T-helper 2 cell treated with Interferon-gamma antibody and Interleukin-4, amounts not matched to agents 5 μg/mL and 100 μg/mL, for 36 hours (primary cell): Measurements from ENCODE around the gene NFIX.

Source experiments
- DNase-seq: peaks from one replicate; pipeline ENCODE4 v3.0.0; 2021; ENCODE audit warnings: low spot score
- H3K27ac Mint-ChIP-seq: one replicate; pipeline ENCODE4 v1.8.0; 2021; ENCODE audit warnings: mild to moderate bottlenecking, mixed read lengths
- H3K27me3 Mint-ChIP-seq: one replicate; pipeline ENCODE4 v1.8.0; 2021; ENCODE audit warnings: low read depth, mixed read lengths
- H3K36me3 Mint-ChIP-seq: one replicate; pipeline ENCODE4 v1.8.0; 2021; ENCODE audit warnings: low read depth, mixed read lengths
- H3K4me1 Mint-ChIP-seq: one replicate; pipeline ENCODE4 v1.8.0; 2021; ENCODE audit warnings: low read depth, mixed read lengths
- H3K4me3 Mint-ChIP-seq: one replicate; pipeline ENCODE4 v1.8.0; 2022; ENCODE audit warnings: mild to moderate bottlenecking, moderate library complexity, mixed read lengths
- H3K9me3 Mint-ChIP-seq: one replicate; pipeline ENCODE4 v1.8.0; 2021; ENCODE audit warnings: mixed read lengths

NFIX gene

DNA sequence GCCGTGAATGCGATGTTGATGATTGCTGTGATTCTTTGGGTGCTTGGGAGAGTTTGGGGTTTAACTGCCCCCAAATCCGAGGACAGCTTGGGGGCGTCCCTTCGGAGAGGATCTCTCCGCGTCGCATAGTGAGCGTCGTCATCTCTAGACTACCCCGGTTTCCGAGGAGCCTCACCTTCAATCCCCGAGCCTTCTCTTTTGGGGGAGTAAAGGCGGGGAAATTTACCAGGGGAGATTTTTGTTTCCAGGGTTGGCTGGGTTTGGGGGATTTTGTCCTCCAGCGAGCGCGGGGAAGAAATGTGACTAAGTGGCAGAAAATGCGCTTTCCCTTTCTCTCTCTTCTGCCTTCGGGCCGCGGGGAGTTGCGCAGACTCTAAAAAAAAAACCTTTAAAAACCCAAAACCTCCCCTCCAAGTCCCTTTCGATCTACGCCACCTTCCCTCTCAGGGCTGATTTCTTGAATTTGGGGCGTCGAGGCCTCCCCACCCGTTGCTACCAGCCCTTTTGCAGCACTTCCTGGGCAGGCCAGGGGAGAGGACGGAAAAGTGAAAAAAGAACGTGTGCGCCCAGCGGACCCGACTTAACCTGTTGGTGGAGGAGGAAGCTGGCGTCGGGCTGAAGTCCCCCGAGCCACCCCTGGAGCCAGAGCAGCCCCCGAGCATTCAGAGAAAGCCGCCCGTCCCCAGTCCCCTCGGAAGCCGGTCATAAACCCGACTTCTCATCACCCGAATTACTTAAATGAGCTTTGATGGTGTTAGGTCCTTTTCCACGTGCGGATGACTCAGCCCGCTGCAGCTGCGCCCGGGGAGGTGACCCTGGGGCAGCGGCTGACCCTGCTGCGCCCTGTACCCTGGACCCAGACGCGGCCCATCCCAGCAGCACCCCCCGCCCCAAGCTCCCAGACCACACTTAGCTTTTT, 17.7 kb downstream of the NFIX start:
- H3K36me3 Mint-ChIP-seq, result no peaks in the 10 kb centered on the region
- peak overlapping the region; percentile 5 for H3K27ac Mint-ChIP-seq
- peaks cover 71% of the 10 kb centered on the region for H3K27me3 Mint-ChIP-seq
- H3K4me1 Mint-ChIP-seq, result peaks cover 10% of the 10 kb centered on the region
- peak overlapping the region; percentile 68 for H3K4me3 Mint-ChIP-seq
- no peaks in the 10 kb centered on the region for H3K9me3 Mint-ChIP-seq
- no peak for DNase-seq

DNA sequence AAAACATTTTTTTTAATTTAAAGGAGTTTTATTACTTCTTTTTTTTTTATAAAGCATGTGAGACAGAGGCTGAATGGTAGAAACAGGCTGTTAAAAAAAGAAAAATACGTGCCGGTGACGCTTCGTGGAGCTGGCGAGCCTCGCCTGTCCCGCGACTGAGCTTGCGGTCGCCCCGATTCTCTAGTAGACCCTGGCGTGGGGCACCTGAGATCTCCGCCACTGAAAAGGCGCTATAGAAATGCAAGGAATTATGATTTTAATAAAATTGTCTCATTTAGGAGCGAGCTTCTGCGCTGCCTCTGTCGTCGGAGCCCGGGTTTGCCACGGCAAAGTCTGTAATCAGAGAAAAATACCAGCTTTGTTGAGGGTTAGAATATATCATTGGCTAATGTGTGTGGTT, 18.4 kb downstream of the NFIX start:
- no peak for DNase-seq
- H3K27me3 Mint-ChIP-seq, result peaks cover 72% of the 10 kb centered on the region
- peak overlapping the region; percentile 43 for H3K4me3 Mint-ChIP-seq
- H3K9me3 Mint-ChIP-seq, result no peaks in the 10 kb centered on the region
- no peaks in the 10 kb centered on the region for H3K36me3 Mint-ChIP-seq
- peaks cover 10% of the 10 kb centered on the region for H3K4me1 Mint-ChIP-seq
- no peak overlapping the region for H3K27ac Mint-ChIP-seq

DNA sequence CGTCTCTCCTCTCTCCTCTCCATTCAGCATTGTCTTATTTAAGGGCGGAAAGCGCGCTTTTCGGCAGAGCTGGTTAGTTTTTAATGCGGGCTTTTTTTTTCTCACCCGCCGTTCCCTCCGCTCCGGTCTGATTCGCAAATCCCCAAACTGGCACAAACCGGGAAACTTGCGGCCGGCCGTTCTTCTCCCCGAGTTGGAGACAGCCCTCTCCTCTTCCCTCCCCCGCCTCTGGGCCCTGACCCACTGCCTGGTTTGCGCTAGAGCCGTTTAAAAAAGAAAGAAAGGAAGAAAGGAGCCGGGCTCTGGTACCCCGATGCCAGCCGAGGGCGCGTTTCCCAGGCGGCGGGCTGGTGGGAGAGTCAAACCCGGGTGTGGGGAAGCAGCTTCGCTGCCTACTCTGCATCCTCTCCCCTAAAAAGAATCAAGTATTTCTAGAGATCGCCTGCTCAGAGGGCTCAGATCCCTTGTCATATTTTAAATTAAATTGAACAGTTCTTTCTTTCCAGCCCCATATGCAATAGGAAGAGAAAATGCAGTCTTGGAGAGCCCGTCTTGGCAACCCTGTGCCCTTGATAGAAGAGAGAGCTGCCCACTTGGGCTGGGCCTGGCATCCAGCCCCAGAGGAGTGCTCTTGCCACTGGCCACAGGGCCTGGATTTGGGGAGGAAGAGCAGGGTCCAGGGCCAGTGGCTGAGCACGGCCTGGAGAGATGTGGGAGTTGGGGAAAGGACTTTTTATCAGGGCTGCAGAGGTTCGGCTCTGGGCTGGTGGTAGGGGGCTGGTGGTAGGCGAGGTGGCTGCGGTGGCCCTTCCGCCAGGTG, 19.0 kb downstream of the NFIX start:
- Mint-ChIP-seq H3K9me3 (no peaks in the 10 kb centered on the region), H3K36me3 (no peaks in the 10 kb centered on the region), H3K27ac (no peak overlapping the region), H3K4me1 (peaks cover 10% of the 10 kb centered on the region), H3K27me3 (peaks cover 73% of the 10 kb centered on the region), H3K4me3 (peak overlapping the region; percentile 43)
- DNase-seq, result no peak

DNA sequence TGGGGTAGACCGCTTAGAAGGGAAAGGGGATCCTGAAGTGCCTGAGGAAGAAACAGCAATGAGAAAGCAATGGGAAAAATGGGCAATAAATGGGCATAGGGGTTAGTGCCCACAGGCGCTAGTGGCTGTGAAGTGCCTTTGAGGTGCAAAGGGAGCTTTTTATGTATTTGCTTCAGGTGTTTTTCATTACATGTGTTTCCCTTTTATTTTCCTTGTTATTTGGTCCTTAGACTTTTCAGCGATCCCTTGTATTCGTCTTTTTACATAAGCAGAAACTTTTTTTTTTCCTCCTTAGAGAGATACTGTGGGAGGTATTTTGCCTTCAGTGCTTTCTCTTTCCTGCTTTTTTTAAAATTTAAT, 19.6 kb downstream of the NFIX start:
- Mint-ChIP-seq H3K27me3 (peaks cover 74% of the 10 kb centered on the region), H3K36me3 (no peaks in the 10 kb centered on the region), H3K9me3 (no peaks in the 10 kb centered on the region), H3K4me3 (no peak overlapping the region), H3K27ac (no peak overlapping the region), H3K4me1 (peaks cover 10% of the 10 kb centered on the region)
- DNase-seq, result no peak

DNA sequence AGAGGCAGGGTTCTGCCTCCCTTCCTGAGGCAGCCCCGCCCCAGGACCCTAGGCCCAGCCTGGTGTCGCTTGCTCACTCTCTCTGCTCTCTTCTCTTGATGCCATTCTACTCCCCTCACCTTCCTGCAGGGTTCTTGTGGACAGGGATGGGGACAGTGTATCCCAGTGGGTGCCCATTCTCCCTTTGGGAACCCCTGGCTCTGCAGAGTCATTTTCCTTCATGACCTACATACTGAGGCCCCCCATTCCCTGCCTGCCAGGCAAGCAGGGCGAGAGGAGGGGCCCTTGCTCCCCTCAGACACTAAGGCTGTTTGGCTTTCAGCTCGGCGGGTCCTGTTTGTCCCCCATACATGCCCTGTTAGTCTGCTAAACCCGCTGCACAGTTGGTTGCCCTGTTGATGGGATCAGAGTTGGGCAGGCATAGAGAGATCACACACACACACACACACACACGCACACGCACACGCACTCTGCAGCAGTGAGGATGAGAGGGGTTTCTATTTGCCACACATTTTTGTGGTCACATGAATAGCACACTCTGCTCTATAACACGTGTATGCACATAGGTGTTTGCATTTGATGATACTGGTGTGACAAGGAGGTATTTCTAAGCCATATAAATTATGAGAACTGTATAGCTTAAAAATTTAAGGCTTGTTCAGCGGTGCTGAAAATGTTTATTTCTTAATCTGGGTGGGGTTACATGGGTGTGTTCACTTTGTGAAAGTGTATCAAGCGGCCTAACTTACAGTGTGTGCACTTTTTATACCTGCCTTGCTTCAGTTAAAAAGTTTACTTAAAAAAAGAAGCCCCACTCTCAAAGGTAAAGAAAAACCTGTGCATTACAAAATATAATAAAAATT, 20.3 kb downstream of the NFIX start:
- no peak for DNase-seq
- Mint-ChIP-seq H3K27me3 (peaks cover 72% of the 10 kb centered on the region), H3K36me3 (no peaks in the 10 kb centered on the region), H3K27ac (no peak overlapping the region), H3K9me3 (no peaks in the 10 kb centered on the region), H3K4me3 (no peak overlapping the region), H3K4me1 (peaks cover 10% of the 10 kb centered on the region)

DNA sequence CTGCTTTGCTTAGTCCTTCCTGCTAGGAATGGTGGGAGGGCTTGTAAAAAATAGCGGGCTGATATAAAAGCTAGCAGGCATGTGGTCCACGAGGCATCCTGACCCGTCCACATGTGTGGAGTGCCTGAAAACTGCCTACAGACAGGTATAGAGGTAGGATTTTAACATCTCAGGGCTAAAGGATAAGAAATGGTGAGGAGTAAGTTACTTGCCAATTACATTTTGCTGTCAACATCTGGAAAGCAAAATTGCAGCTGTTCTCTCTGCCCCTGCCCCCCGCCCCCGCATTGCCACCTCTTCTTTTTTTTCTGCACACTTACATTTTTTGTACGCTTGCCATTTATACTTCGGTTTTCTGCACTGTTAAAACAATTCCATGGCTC, 21.0 kb downstream of the NFIX start:
- no peaks in the 10 kb centered on the region for H3K9me3 Mint-ChIP-seq
- no peak for DNase-seq
- no peak overlapping the region for H3K4me3 Mint-ChIP-seq
- H3K27ac Mint-ChIP-seq, result no peak overlapping the region
- peaks cover 10% of the 10 kb centered on the region for H3K4me1 Mint-ChIP-seq
- no peaks in the 10 kb centered on the region for H3K36me3 Mint-ChIP-seq
- peaks cover 71% of the 10 kb centered on the region for H3K27me3 Mint-ChIP-seq

DNA sequence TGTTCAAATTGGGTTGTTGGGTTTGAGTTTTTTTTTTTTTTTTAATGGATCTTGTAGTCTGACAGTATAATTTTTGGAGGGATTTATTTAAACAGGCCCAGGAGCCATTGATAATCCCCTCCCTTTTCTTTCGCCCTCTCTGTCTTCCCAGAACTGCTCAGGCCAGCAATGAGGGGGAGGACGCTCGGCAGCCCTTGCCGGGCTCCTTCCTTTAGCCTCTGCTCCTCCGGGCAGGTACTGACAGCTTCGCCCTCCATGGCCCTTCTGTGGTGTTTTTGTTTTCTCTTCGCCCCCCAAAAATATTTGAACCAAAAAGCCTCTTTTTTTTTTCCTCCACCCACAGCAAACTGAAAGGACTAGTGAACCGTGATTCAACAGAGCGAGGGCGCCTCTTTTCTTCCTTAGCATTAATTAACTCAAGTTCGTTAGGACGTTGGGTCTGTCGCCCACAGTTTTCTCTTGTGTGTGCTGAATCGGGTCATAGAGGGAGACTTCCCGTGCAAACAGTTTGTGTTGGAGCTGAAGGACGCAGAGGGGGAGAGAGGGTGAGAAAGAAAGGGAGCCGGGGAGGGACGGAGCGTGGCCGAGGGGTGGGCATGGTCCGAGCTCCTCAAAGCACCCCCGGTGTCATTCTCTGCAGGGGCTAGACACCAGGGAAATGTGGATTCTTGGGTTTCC, 21.5 kb downstream of the NFIX start:
- H3K9me3 Mint-ChIP-seq, result no peaks in the 10 kb centered on the region
- H3K27me3 Mint-ChIP-seq, result peaks cover 71% of the 10 kb centered on the region
- DNase-seq, result no peak
- H3K4me3 Mint-ChIP-seq, result no peak overlapping the region
- H3K36me3 Mint-ChIP-seq, result no peaks in the 10 kb centered on the region
- no peak overlapping the region for H3K27ac Mint-ChIP-seq
- peaks cover 10% of the 10 kb centered on the region for H3K4me1 Mint-ChIP-seq

DNA sequence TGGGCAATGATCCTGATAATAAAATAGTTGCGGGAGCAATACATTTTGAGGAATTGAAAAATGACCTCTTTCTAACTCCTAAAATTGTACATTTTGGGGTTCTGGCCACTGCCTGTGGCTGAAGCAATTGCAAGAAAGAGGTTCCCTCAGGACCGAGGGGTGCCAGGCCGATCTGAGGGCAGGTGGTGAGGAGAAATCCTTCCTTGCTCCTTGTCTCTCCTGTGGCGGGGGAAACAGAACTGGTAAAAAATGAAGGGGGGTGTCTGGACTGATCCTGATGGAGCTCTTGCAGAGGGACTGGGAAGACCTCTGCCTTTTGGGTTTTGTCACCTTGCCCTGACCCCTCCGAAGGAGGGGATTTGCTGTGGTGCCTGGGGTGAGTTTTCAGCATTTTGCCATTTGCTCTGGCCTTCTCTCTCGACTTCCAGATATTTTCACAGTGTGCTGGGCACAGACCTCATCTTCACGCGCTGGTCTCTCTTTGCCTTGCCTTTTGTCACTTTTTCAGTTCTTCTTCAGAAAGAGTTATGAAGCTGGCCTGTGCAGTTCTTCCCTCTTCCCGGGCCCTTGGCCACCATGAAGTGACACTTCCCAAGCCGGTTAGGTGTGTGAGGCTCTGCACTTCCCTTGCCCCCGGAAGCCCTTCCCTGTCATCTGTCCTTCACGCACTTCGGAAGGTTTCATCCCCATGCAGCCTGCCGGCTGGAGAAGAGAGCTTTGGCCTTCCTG, 22.2 kb downstream of the NFIX start:
- Mint-ChIP-seq H3K4me1 (peaks cover 10% of the 10 kb centered on the region), H3K27me3 (peaks cover 75% of the 10 kb centered on the region), H3K9me3 (no peaks in the 10 kb centered on the region), H3K36me3 (no peaks in the 10 kb centered on the region), H3K4me3 (no peak overlapping the region), H3K27ac (no peak overlapping the region)
- no peak for DNase-seq

DNA sequence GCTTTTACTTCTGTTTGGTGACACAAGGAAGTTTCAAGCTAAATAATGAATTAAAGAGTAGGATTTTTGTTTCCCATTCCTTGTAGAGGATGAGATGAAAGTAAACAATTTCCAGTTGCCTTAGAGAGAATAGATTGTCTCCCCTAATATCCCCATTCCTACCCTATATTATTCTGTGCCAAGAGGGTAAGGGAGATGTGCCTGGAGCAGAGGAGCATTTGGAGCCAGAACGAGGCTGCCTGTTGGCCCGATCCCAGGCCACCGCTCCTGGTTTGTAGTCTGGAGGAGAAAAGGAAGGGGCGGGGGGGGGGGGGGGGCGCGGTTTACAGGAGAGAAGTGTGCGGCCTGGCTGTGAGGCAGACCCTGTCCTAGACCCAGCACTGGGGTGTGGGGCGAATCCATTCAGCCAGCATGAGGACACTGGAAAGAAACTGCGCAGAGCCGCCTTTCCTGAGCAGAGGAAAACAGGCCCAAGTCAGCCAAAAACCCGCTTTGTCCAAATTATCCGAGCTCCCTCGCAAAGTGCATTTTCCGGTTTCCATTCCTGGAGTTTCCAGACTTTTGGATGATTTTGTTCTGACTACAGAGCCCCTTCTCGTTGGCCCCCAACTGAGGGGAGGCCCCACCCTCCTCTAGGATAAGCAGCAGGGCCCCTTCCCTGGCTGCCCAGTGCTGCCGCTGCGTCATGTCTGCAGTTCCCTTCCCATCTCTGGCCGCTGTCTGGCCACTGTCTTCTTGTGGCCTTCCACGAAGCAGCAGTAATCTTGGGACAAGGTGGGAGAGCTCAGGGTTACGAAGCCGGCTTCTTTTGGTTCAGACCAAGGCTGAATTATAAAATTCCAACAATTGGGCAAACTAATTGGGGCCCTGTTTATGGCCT, 23.0 kb downstream of the NFIX start:
- H3K27me3 Mint-ChIP-seq, result peaks cover 72% of the 10 kb centered on the region
- no peaks in the 10 kb centered on the region for H3K36me3 Mint-ChIP-seq
- H3K4me1 Mint-ChIP-seq, result peaks cover 6% of the 10 kb centered on the region
- no peak for DNase-seq
- no peak overlapping the region for H3K4me3 Mint-ChIP-seq
- no peak overlapping the region for H3K27ac Mint-ChIP-seq
- no peaks in the 10 kb centered on the region for H3K9me3 Mint-ChIP-seq

DNA sequence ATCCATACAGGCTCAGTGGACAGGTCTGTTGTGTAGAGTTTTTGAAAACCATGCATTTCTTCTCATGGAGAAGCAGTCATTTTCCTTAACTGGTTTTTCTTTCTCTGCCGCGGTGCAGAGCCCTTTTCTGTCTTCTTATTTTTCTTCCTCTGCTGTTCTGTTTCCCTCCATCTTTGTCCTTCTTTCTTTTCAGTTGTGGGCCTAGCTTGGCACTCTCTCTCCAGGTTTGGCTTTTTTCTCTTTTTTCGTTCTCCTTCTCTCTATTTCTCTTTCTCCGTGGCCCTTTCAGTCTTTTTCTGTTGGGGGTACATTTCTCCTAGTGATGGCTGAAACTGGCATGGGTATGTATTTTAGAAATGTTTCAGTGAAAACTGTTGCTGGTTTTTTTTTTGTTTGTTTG, 24.1 kb downstream of the NFIX start:
- H3K4me3 Mint-ChIP-seq, result no peak overlapping the region
- H3K36me3 Mint-ChIP-seq, result no peaks in the 10 kb centered on the region
- DNase-seq, result no peak
- peaks cover 71% of the 10 kb centered on the region for H3K27me3 Mint-ChIP-seq
- no peak overlapping the region for H3K27ac Mint-ChIP-seq
- H3K9me3 Mint-ChIP-seq, result no peaks in the 10 kb centered on the region
- H3K4me1 Mint-ChIP-seq, result peaks cover 8% of the 10 kb centered on the region

DNA sequence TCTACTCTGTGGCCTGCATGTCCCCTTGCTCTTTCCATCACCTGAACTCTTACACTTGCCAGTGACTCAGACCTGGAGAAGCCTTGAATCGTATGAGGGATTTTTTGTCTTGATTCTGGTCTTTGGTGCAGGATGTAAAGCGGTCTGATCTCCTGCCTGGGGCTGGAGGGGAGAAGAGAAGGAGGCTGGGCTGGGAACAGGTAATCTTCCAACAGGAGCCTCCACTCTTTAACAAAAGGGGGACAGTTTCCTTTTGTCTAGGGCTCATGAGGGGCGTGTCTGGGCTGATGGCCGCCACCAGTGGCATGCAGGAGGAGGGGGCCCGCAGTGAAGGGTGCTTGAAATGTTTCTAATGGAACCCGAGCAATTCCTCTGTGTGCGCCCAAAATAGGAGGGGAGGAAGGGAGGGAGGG, 24.7 kb downstream of the NFIX start:
- H3K4me3 Mint-ChIP-seq, result no peak overlapping the region
- H3K27ac Mint-ChIP-seq, result no peak overlapping the region
- peaks cover 71% of the 10 kb centered on the region for H3K27me3 Mint-ChIP-seq
- DNase-seq, result no peak
- no peaks in the 10 kb centered on the region for H3K9me3 Mint-ChIP-seq
- no peaks in the 10 kb centered on the region for H3K36me3 Mint-ChIP-seq
- peaks cover 11% of the 10 kb centered on the region for H3K4me1 Mint-ChIP-seq

DNA sequence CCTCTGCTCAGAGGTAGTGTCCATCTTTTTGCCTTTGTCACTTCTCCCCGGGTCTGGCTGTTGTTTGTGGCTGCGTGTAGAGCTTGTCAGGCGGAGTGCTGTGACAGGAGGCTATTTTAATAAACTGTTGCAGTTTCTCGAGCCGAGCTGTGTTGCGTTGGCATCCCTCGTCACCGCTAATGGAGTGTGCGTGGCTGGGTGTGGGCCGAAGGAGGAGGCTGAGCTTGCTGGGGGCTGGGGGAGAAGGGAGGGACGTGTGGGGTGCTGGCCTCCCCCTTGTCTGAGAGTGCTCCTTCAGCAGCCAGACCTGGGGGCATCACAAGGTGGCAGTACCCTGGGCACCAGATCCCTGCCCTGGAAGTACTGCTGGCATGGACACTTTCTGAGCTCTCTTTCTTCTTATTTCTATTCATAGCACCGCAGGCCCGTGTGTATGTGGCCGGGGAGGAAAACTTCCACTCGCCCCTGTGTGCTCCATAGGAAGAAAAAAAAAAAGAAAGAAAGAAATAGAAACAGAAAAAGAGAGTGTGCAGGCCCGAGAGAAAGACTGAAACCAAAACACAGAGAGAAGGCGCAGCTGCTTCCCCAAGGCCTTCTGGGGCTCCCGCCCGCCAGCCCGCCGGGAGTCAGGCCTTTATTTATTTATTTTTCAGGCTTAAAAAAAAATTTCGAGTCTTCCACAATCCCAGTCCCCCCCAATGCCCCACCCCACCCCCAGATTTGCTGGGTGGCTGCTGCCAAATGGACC, 27.0 kb downstream of the NFIX start:
- Mint-ChIP-seq H3K9me3 (no peaks in the 10 kb centered on the region), H3K36me3 (no peaks in the 10 kb centered on the region), H3K4me3 (peak overlapping the region; percentile 50), H3K27ac (no peak overlapping the region), H3K4me1 (peaks cover 11% of the 10 kb centered on the region), H3K27me3 (peaks cover 74% of the 10 kb centered on the region)
- DNase-seq, result no peak
